GM21619 (cell line): ENCODE measurements around the gene EPHA8.

Source experiments
- ATAC-seq: cut with Tn5 transposase; IDR thresholded peaks from one replicate; pipeline ENCODE4 v1.9.1; 2021; ENCODE audit not compliant: unreplicated experiment

Gene EPHA8

GRCh38 chr1:22588899-22589422, 25.7 kb downstream of the EPHA8 start:
- ATAC-seq = no peak

- ATAC-seq = no peak
Observed at GRCh38 chr1:22591576-22591975, 28.3 kb downstream of the EPHA8 start.

- no peak for ATAC-seq
Observed at GRCh38 chr1:22592051-22592450, 28.8 kb downstream of the EPHA8 start.

GRCh38 chr1:22592919-22593790, 29.9 kb downstream of the EPHA8 start:
- ATAC-seq = no peak

- ATAC-seq = no peak
Observed at GRCh38 chr1:22594396-22594795, 31.1 kb downstream of the EPHA8 start.

GRCh38 chr1:22595108-22595507, 31.8 kb downstream of the EPHA8 start:
- ATAC-seq = no peak

GRCh38 chr1:22597301-22597965, 34.1 kb downstream of the EPHA8 start:
- ATAC-seq = no peak

- ATAC-seq = no peak
Observed at GRCh38 chr1:22597996-22598395, 34.7 kb downstream of the EPHA8 start.

- ATAC-seq = no peak
Observed at GRCh38 chr1:22598736-22599135, 35.4 kb downstream of the EPHA8 start.

- no peak for ATAC-seq
Observed at GRCh38 chr1:22600071-22600816, 37.0 kb downstream of the EPHA8 start.

GRCh38 chr1:22600817-22601605, 37.7 kb downstream of the EPHA8 start:
- ATAC-seq = no peak

GRCh38 chr1:22601610-22602009, 38.3 kb downstream of the EPHA8 start:
- ATAC-seq = no peak

- ATAC-seq = no peak
Observed at GRCh38 chr1:22602060-22602740, 38.9 kb downstream of the EPHA8 start.

GRCh38 chr1:22606161-22606560, 42.9 kb downstream of the EPHA8 start:
- ATAC-seq = no peak

- no peak for ATAC-seq
Observed at GRCh38 chr1:22607154-22607553, 43.9 kb downstream of the EPHA8 start.

- ATAC-seq = no peak
Observed at GRCh38 chr1:22608361-22608760, 45.1 kb downstream of the EPHA8 start.

GRCh38 chr1:22609291-22609690, 46.0 kb downstream of the EPHA8 start:
- no peak for ATAC-seq

- no peak for ATAC-seq
Observed at GRCh38 chr1:22611530-22611947, 48.2 kb downstream of the EPHA8 start.

- no peak for ATAC-seq
Observed at GRCh38 chr1:22612671-22613571, 49.6 kb downstream of the EPHA8 start.
